Measurements from ENCODE around the gene TMEM60. TPM values are rescaled to one million over a fixed set of nuclear protein-coding genes. Genes with fewer than 3 reads are reported as not detected.

Gene TMEM60
- total and polyA plus RNA-seq, 2 of the 8 experiments (the other 6 are each of a cell fraction or from before 2014, with no cell fraction given): 22.1 to 29.2 TPM

GRCh38 chr7:77794000-77794399 lies 4.2 kb downstream of the TMEM60 start:
- ChIA-PET POLR2A (ENCODE audit: partially characterized antibody) (no interaction called here), CTCF (ENCODE audit: partially characterized antibody) (no interaction called here)
- H3K9me3 ChIP-seq (ENCODE audit: insufficient read depth in 2 of 2, low read depth in 1 of 2, low read length in 1 of 2): no peaks in the 10 kb centered on the region

More at GRCh38 chr7:77794000-77794399, 4.2 kb downstream of the TMEM60 start:
- DNase-seq (ENCODE audit: low read depth in 1 of 2, low spot score in 2 of 2) (no peak), FAIRE-seq (no peak)
- 91% methylated on average over 4 of the region's 4 CpGs; no CpG with 5 or more reads in 1 of the 2 experiments for WGBS, 2 experiments (ENCODE audit: extremely low coverage in 1 of 2, insufficient coverage in 1 of 2, insufficient read length in 1 of 2, insufficient replicate concordance in 2 of 2, low coverage in 1 of 2, low lambda C conversion rate in 2 of 2, missing lambda C conversion rate in 1 of 2)
- H2AFZ ChIP-seq (ENCODE audit: low read length): no peak overlapping the region
- H3K23ac ChIP-seq (ENCODE audit: insufficient read length): no peak overlapping the region
- no peak overlapping the region for H3K4me2 ChIP-seq (ENCODE audit: insufficient read depth in 1 of 2, low read depth in 2 of 2, low read length in 2 of 2)
- H3K4me1 ChIP-seq (replicated peaks in 1 of 4; ENCODE audit: control insufficient read depth in 3 of 4, insufficient read depth in 4 of 4, low read length in 3 of 4): peaks cover 0 to 2% (median under 1%) of the 10 kb centered on the region in 4 experiments; a peak in 2 of 7 replicates
- H2BK12ac ChIP-seq (ENCODE audit: low read depth, low read length): no peak overlapping the region
- no peaks in the 10 kb centered on the region for H3K79me1 ChIP-seq (ENCODE audit: low read depth, low read length)
- H3K4me3 ChIP-seq (ENCODE audit: extremely low read depth in 1 of 4, insufficient read depth in 2 of 4, low read depth in 3 of 4, low read length in 4 of 4): no peak overlapping the region
- peaks cover 0 to 4% (median 0%) of the 10 kb centered on the region in 4 experiments; a peak in 1 of 8 replicates for H3K36me3 ChIP-seq (ENCODE audit: control insufficient read depth in 2 of 4, insufficient read depth in 4 of 4, low read length in 3 of 4)
- H4K91ac ChIP-seq (replicated peaks; ENCODE audit: insufficient read length, low read length): no peak overlapping the region
- H3K56ac ChIP-seq (replicated peaks; ENCODE audit: insufficient read length, low read depth, low read length): no peak overlapping the region
- no peak overlapping the region for H3K27ac ChIP-seq (ENCODE audit: low read depth, low read length)
- H2BK120ac ChIP-seq (replicated peaks; ENCODE audit: low read depth, low read length): no peak overlapping the region
- H2BK20ac ChIP-seq (ENCODE audit: low read length): no peak overlapping the region
- TF ChIP-seq EZH2 (IDR thresholded peaks at IDR 0.05; ENCODE audit: low read depth, low read length, severe bottlenecking): no peak
- no peak for TF ChIP-seq HDAC6 (IDR thresholded peaks at IDR 0.05; ENCODE audit: low read depth, low read length)
- no peak for TF ChIP-seq TCF12 (IDR thresholded peaks at IDR 0.05; ENCODE audit: low read depth, low read length)
- TF ChIP-seq RBBP5 (IDR thresholded peaks at IDR 0.05; ENCODE audit: borderline replicate concordance, low read depth, low read length): no peak
- TF ChIP-seq SAP30 (IDR thresholded peaks at IDR 0.05; ENCODE audit: insufficient read depth, insufficient replicate concordance, low read length): no peak
- no peak for TF ChIP-seq TEAD4 (IDR thresholded peaks at IDR 0.05; ENCODE audit: low read depth, low read length)
- TF ChIP-seq CREB1 (IDR thresholded peaks at IDR 0.05): no peak
- no peak for TF ChIP-seq SIRT6 (IDR thresholded peaks at IDR 0.05; ENCODE audit: low read length)
- no peak for TF ChIP-seq USF2 (IDR thresholded peaks at IDR 0.05; ENCODE audit: low read length)
- no peak for TF ChIP-seq POU5F1 (IDR thresholded peaks at IDR 0.05; ENCODE audit: low read depth, low read length)
- no peak for TF ChIP-seq ASH2L (IDR thresholded peaks at IDR 0.05; ENCODE audit: low read length)
- no peak for TF ChIP-seq BCL11A (IDR thresholded peaks at IDR 0.05; ENCODE audit: low read depth in 2 of 2, low read length in 2 of 2)
- H4K20me1 ChIP-seq (replicated peaks in 1 of 2; ENCODE audit: control insufficient read depth in 1 of 2, insufficient read depth in 2 of 2, low read length in 2 of 2): peaks cover 0 to 2% of the 10 kb centered on the region in 2 experiments
- H2AK5ac ChIP-seq (ENCODE audit: low read depth, low read length): no peak overlapping the region
- H3K9ac ChIP-seq (replicated peaks in 1 of 4; ENCODE audit: extremely low read depth in 1 of 4, low read depth in 3 of 4, low read length in 3 of 4): no peak overlapping the region
- H4K5ac ChIP-seq (ENCODE audit: insufficient read length, low read depth, low read length): no peak overlapping the region
- no peak overlapping the region for H3K18ac ChIP-seq (ENCODE audit: extremely low read depth, low read length)
- no peaks in the 10 kb centered on the region for H3K23me2 ChIP-seq (ENCODE audit: low read depth, low read length)
- no peak overlapping the region for H2BK5ac ChIP-seq (ENCODE audit: low read depth, low read length)
- no peak overlapping the region for H3K4ac ChIP-seq (replicated peaks; ENCODE audit: insufficient read length, low read depth, low read length)
- H3K14ac ChIP-seq (ENCODE audit: insufficient read length): no peak overlapping the region
- H3K27me3 ChIP-seq (replicated peaks in 1 of 4; ENCODE audit: control insufficient read depth in 3 of 4, extremely low read depth in 1 of 4, insufficient read depth in 3 of 4, low read length in 3 of 4): no peaks in the 10 kb centered on the region
- H3K79me2 ChIP-seq (ENCODE audit: control insufficient read depth in 1 of 2, insufficient read depth in 2 of 2, low read length in 2 of 2): peaks cover 0 to 26% of the 10 kb centered on the region in 2 experiments; a peak in 2 of 4 replicates
- H4K8ac ChIP-seq (ENCODE audit: extremely low read depth, insufficient read depth, low read length): no peak overlapping the region
- H2BK15ac ChIP-seq (ENCODE audit: low read length): no peak overlapping the region
